Measurements from ENCODE around the gene THRB.
"Not testable (repeated sequence)": the region's sequence is repeated elsewhere in the genome, so short reads cannot be mapped to it uniquely, and the experiment has no call there.

Gene THRB

GRCh38 chr3:24400015-24400414, 94.6 kb downstream of the THRB start:
- DNase-seq, result no peak

GRCh38 chr3:24399614-24400013, 95.0 kb downstream of the THRB start:
- no peak for DNase-seq

GRCh38 chr3:24398712-24399111, 95.9 kb downstream of the THRB start:
- not testable (repeated sequence) for DNase-seq

GRCh38 chr3:24396338-24396737, 98.3 kb downstream of the THRB start:
- no peak for DNase-seq

- DNase-seq, result no peak
Observed at GRCh38 chr3:24394754-24395153, 99.9 kb downstream of the THRB start.

- DNase-seq, result no peak
Observed at GRCh38 chr3:24393316-24393715, 101.3 kb downstream of the THRB start.

GRCh38 chr3:24390169-24391130, 104.2 kb downstream of the THRB start:
- DNase-seq, result no peak

GRCh38 chr3:24389108-24390090, 105.3 kb downstream of the THRB start:
- no peak for DNase-seq

- no peak for DNase-seq
Observed at GRCh38 chr3:24388611-24389010, 106.0 kb downstream of the THRB start.

- no peak for DNase-seq
Observed at GRCh38 chr3:24388159-24388558, 106.5 kb downstream of the THRB start.

GRCh38 chr3:24387493-24387892, 107.2 kb downstream of the THRB start:
- DNase-seq, result no peak

- no peak for DNase-seq
Observed at GRCh38 chr3:24387000-24387399, 107.7 kb downstream of the THRB start.

- DNase-seq, result no peak
Observed at GRCh38 chr3:24386458-24386857, 108.2 kb downstream of the THRB start.

GRCh38 chr3:24385012-24385615, 109.5 kb downstream of the THRB start:
- DNase-seq, result no peak

- no peak for DNase-seq
Observed at GRCh38 chr3:24382647-24383046, 112.0 kb downstream of the THRB start.

GRCh38 chr3:24379936-24380335, 114.7 kb downstream of the THRB start:
- no peak for DNase-seq

GRCh38 chr3:24378313-24378712, 116.3 kb downstream of the THRB start:
- DNase-seq, result no peak

GRCh38 chr3:24377218-24377993, 117.2 kb downstream of the THRB start:
- DNase-seq, result no peak

- DNase-seq, result no peak
Observed at GRCh38 chr3:24375947-24376384, 118.7 kb downstream of the THRB start.

- DNase-seq, result no peak
Observed at GRCh38 chr3:24374801-24375200, 119.8 kb downstream of the THRB start.

- no peak for DNase-seq
Observed at GRCh38 chr3:24373198-24373959, 121.3 kb downstream of the THRB start.
